ENCODE data around the gene ADAMTS3.
"Not testable (repeated sequence)": the region's sequence is repeated elsewhere in the genome, so short reads cannot be mapped to it uniquely, and the experiment has no call there.

Gene ADAMTS3

DNA sequence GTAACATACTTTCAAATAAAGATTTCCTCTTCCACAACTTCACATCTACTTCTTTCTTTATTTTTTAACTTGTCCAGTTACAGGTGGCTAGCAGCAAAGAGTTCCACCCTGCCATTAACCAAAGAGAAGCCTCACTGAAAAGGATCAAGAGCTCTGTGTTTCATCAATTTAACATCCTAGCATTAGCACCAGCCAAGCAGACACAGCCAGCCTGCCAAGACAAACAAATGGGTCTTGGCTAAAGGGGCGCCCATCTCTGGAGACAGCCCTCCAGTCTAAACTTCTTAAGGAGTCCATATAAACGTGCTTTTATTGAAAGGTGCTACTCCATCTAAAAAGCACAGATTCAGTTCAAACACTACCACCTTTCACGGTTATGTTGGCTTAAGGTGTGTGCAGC, 105.3 kb downstream of the ADAMTS3 start:
- DNase-seq = no peak

DNA sequence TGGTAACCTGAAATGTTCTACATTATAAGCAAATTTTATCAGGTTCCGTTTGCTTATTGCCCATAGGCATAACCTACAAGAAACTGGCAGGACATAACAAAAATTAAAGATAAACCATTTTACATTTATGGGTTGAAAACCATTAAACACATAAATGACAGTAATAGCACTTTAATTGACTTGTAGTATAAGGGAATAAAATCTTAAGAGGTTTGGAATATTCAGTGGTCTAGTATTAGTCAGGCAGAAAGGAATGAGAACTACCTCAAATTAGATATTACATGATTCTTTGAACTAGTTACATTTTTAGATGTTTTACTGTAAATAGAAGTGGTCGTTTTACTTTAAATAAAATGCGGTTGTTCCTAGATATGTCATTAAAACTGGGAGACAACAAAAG, 111.9 kb downstream of the ADAMTS3 start:
- no peak for DNase-seq

DNA sequence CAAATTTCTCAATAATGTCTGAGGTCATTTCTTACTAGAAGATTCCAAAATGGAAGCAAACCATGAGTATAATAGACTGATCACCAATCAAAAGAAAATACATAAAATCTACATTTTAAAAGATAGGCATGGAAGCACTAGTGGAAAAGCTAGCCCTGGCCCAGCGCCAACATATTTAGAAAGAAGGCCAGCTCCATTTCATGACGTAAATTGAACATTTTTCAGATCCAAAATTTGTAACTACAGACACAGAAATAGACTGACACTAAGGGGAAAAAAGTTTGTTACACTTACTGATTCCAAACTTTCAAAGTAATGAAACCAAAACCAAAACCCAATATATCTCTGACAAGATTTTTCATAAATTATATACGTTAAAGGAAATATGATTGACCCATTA, 117.7 kb downstream of the ADAMTS3 start:
- DNase-seq = no peak

DNA sequence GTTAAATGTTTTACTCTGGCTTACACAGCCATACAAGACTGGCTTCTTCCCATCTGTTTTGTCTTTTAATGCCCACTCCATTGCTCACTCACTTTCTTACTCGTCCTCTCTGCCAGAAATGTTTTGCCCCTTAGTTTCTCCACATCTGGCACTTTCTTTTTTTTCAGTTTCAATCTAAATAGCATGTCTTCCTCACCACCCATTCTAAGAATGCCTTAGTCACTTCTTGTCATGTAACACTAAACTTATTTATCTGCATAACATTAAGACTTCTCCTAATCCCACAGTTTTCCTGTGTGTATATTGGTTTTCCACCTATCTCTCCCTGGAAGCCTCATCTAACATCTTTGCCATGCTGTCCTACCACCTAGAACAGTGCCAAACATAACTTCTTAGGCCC, 119.3 kb downstream of the ADAMTS3 start:
- DNase-seq = no peak

DNA sequence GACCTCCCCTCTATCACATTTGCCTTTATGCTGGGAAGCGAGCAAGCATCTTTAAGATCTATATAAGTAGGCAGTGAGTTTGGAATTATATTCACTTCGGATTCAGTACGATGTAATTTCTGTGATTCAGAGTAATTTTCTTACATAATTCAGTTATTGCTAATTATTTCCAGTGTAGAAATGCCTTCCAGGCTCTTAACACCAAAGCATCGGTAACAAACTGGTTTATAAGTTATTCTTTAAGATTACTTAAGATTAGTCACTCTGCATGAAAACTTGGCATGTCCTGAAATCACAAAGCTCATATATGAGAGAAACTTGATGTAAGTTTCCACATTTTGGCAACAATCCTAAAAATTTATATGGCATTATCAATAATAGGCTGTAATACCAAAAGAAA, 120.8 kb downstream of the ADAMTS3 start:
- DNase-seq = no peak

DNA sequence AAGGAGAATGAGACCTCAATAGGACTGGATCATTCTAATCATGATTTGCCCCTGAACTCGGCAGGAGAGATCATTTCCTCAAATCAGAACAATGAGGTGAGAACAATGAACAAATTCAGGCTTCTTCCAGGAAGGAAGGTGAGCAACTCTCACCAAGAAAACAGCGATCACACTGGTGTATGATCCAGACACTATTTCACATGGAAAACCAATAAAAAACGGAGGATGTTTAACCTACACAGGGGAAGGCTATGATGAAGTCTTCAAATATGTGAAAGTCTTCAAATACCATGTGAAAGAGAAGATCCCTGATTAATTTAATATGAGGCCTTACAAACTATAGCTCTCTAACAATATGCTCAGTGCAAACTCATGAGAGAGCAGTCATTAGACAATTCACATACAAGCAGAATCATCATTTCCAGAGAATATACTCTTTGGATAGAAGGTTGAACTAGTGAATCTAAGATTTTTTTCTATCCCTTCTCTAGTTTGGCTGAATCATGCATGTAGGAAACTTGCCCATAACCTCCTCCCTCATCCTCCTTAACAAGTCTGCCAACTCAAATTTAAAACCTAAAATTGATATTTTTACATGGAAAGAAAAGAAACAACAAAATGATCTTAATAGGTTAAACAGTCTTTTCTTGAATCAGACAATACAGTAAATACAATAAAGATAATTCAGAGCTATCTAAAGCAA, 122.5 kb downstream of the ADAMTS3 start:
- no peak for DNase-seq

DNA sequence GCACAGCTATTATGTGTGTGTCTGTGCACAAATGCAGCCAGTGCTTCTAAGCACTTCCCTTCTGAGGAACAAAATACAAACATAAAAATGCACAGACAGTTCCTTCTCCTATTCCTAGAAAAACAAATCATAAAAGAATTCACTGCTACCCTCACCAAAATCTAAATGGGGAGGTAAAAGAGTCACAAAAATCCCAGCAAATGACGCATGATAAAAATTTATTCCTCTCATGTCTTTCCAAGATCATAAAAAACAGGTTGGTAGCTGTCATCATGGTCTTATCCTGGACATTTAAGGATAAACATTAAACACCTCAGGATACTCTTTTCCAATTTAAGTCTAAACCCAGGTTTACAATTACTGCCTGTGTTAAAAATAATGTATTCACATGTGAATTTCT, 124.9 kb downstream of the ADAMTS3 start:
- no peak for DNase-seq

DNA sequence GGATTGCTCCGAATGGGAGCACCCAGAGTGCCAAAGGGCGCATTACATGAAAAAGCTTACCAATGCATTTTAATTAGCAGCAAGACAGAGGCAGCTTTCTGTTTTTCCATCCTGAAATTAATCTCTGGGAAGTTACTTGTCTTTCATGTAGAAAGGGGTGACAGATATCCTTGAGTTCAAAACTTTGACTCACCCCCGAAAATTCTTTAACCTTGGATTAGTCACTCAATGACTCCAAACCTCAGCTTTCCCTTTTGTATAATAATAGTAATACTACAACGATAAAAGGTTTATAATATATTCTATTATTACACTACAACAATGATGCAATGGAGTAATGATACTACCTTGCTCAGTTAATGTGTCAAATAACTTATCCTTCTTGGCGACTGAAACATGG, 126.3 kb downstream of the ADAMTS3 start:
- no peak for DNase-seq

DNA sequence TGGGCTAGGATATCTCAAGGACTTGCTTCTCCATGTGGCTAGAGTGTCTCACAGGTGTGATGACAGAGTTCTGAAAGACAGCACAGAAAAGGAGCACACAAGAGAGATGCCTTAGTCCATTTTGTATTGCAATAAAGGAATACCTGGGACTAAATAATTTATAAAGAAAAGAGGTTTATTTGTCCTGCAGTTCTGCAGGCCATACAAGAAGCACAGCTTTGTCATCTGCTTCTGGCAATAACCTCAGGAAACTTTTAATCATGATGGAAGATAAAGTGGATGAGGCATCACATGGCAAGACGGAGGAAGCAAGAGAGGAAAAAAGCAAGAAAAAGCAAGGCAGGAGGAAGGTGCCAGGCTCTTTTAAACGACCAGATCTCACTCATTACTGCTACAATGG, 126.9 kb downstream of the ADAMTS3 start:
- no peak for DNase-seq

DNA sequence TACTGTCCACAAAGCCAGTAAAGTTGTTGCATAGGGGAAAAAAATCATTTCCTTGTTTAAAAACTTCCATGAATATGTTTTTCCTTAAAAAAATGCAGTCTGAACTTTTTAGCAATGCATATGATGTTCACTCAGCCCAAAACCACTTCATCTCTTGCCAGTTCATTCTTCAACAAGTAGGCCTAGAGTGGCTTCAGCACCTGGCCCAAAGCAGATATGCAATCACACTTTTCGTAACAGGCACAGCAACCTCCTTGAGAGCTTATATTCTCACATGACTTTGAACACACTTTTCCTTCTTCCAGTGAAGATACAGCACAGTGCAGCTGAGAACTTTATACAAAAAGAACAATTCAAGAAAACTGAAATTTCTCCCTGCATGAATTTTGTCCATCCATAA, 128.6 kb downstream of the ADAMTS3 start:
- DNase-seq = no peak

DNA sequence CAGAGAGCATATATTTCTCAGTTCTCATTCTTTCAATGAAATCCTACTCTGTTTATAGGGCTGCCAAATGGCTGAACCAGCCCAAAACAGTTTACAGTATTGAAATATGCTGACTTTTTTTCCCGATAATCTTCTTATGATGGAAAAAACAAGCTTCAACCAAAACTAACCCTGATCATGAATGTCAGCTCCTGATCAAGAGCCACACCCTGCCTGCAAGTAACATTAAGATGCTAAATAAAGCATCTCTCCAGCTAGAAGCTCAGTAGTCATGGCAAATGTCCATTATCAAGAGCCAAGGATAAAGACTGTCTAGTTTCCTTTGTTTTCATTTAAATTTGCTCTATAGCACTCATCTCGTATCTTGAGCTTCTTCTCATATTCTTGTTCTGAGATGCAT, 136.0 kb downstream of the ADAMTS3 start:
- no peak for DNase-seq

DNA sequence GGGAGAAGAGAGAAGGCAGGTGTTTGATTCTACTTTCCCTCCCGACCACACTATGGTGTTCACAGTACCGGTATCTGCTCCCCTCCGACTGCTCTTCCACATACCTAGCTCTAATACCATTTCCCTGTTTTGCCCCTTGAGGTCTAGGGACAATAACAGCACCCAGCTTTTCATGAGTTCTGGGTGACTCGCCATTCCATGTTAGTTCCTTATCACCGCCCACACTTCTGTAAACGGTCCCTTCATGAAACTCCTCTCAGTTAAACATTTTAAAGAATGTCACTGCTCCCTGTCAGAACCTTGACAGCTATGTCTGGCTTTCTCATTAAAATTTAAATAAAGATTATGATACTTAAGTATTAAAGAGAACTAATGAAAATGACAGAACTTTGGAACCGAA, 136.7 kb downstream of the ADAMTS3 start:
- DNase-seq = no peak

DNA sequence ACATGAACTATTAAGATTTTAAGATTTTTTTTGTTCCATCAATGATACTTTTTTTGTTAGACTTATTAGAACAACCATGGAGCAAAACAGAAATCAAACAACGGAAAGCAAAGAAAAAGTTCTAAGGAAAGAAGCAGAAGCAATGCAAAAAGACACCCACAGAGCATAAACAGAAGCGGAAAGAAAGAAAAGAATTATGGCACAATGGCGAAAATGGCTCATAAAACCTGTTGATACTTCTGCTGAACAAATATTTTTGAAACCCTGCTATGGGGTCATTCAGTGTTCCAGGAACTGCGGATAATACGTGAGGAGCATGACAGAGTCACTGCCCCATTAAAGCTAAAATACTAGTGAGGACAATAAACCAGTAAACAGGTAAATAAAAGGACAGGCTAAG, 138.0 kb downstream of the ADAMTS3 start:
- no peak for DNase-seq

DNA sequence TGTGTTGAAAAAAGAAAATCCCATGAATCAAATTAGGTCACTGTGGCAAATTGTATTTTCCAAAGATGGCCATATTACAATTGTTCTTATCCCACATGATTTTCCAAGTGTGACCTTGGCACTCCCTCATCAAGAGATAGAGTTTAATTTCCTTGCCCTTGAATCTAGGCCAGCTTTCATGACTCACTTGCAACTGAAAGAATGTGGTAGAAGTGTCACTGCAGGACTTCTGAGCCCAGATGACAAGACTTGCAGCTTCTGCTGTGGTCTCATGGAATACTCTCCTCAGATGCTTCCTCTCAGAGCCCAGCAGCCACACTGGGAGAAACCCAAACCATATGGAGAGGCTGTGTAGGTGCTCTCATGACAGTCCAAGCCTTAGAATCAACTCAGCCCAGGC, 139.0 kb downstream of the ADAMTS3 start:
- no peak for DNase-seq

DNA sequence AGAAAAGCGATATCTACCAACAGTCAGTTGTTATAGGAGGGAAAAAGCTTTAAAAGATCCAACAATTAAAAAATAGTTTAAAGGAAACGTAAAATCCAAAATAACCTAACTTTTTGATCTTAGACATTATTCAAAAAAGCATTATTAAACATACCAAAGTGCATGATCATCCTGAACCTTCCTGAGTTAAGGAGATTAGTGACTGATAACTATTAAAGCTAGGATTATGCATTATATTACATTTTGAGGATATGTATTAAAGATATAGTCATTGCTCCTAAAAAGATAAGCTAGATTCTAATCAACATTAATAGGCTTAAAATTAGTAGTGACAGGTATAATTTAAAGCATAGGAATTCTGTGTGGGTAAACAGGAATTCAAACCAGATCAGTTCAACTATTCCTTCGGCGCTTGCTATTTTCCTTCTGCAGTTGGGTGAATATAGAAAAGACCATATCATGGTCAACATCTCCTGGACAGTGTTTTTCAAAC, 139.6 kb downstream of the ADAMTS3 start:
- no peak for DNase-seq

DNA sequence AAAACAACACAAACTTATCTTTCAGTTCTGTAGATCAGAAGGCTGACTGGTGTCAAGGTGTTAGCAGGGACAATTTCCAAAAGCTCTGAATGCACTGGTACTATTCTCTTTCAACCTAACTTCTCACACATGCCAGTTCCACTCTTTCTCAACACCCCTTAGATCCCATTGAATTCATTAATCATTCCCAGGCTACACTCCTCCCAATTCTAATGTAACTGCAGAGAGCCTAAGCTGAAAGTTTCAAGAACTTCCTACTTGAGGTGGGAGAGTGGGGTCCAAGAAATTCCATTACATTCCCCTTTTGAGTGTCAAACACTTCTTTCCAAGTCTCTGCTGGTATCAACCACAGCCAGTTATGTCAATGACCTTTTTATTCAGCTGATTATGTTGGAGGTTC, 142.0 kb downstream of the ADAMTS3 start:
- DNase-seq = no peak

DNA sequence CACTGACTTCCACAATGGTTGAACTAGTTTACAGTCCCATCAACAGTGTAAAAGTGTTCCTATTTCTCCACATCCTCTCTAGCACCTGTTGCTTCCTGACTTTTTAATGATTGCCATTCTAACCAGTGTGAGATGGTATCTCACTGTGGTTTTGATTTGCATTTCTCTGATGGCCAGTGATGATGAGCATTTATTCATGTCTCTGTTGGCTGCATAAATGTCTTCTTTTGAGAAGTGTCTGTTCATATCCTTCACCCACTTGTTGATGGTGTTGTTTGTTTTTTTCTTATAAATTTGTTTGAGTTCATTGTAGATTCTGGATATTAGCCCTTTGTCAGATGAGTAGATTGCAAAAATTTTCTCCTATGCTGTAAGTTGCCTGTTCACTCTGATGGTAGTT, 143.1 kb downstream of the ADAMTS3 start:
- DNase-seq = not testable (repeated sequence)

DNA sequence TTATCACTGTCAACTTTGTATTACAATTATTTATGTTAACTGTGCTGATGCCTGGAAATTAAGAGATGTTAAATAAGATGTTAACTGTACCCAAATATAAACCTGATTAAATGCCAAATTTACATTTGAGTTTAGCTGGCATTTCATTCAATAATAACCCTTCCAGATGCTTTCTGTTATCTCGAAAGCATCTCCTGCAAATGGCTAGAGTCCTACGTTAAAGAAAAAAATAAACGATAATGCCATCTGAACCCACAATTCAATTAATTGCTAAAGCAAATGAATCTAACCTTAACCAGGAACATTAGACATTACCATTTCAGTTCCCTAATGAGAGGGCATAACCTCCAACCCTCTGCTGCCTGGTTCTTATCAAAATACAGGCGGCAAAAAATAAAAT, 145.0 kb downstream of the ADAMTS3 start:
- no peak for DNase-seq

DNA sequence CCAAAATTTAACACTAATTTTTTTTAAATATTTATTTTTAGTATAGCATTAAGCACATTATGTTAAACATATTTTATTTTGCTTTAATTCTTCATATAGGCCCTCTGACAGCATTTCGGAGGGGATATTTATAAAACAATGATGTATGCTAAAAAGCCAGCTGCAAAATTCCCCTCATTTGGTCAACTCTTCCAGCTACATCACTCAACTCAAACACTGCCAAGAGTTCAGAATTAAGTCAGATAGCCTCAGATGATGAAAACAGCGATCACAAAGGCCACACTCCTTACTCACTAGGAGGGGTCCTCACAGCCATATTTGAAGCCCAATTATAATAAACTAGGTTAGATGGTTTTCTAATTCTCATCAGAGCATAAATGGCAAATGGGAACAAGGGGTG, 146.6 kb downstream of the ADAMTS3 start:
- DNase-seq = no peak

DNA sequence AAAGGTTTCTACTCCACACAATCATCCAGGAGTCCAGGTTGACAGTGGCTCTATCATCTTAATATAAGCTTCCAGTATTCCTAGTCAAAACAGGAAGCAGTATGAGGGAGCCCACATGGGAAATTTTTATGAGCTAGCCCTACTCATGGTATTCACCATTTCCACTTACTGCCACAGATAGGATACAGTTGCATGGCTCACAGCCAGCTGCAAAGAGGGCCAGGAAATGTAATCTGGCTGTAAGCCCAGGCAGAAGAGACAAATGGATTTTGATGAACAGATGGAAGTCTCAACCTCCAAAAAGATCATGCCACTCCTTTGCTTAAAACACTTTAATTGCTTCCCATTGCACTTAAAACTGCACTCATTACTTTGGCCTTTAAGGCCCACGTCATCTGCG, 150.6 kb downstream of the ADAMTS3 start:
- DNase-seq = peak; percentile 36

DNA sequence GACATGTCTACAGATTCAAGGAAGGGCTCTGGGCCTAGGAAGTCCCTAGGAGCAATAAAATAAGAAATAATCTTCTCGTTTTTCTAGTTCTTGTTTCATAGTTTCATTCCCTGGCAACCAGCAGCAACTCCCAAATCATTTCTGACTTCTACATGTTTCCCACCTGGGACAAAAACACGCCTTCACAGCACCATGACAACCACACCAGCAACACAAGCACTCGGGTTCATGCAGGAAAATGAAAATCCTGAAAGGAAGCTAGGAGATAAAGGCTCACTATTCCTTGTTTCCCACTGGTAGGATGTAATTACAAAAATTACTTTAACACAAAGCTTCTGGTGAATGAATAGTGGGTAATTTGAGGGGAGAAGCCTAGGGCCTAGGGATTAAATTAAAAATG, 158.9 kb downstream of the ADAMTS3 start:
- no peak for DNase-seq

DNA sequence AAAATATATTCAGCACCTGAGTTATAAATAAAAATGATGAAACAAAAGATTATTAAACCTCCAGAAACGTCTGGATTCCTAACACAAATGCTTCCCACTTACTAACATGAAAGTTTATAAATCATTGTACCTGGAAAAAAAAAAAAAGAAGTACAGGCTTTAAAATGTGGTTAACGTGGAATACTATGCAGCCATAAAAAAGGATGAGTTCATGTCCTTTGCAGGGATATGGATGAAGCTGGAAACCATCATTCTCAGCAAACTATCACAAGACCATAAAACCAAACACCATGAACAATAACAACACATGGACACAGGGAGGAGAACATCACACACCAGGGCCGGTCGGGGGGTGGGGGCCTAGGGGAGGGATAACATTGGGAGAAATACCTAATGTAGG, 160.5 kb downstream of the ADAMTS3 start:
- no peak for DNase-seq

DNA sequence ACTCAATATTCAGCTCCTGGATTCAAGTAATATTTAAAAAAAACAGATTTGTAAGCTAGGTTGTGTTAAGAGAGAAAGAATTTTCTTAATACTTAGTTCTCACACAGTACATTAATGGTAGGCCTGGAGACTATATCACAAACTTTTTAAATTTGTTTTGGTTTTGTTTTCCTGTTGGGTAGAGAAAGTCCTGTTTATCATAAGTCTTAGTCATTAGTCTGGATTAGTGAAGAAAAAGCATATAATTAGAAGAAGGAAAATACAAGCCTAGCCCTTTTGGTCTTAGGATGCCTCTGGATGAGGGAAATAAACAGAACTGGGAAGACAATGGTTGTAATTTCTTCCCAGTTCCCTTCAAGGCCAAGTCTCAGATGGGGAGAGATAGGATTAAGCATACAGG, 163.6 kb downstream of the ADAMTS3 start:
- DNase-seq = no peak

DNA sequence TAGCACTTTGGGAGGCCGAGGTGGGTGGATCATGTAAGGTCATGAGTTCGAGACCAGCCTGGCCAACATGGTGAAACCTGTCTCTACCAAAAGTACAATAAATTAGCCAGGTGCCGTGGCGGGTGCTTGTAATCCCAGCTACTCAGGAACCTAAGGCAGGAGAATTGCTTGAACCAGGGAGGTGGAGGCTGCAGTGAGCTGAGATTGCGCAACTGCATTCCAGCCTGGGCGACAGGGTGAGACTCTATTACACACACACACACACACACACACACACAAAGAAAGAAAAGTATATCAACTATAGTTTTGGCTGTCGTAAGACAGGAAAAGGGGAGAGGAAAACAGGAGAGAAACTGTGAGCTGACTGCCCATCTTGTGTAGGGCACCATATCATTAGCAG, 171.7 kb downstream of the ADAMTS3 start:
- no peak for DNase-seq

DNA sequence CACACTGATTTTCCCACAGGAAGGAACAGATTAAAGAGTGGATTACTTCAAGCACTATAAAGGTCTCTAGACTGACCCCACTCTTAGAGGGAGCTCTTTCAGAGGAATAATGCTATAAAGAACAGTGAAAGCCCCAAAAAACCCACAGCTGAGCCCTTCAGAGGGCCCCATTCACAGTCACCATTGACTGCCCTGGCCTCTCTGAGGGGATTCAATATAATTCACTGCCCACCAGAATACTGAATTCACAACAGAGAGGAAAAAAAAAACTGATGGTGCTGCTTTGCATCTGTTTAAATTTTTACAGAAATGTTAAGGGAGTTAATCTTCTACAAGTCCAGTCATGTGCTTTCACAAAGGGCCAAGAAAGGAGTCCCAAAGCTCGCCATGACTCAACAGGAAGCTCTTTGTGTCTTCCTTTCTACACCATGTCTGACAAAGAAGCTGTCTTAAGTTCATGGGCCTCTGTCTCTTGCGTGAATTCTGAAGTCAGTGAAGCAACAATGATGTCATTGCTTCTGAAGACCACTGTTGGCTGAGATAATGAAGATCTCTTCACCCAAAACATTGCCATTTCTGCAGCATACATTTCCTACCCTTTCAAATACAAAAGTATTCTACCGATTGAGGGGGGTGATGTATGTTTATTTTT, 174.9 kb downstream of the ADAMTS3 start:
- no peak for DNase-seq

All from hematopoietic multipotent progenitor cell treated with erythropoietin and hydrocortisone succinate and interleukin-3 and kit ligand, for 4 days (in vitro differentiated cells).